Astrocyte (in vitro differentiated cells and primary cell): ENCODE data around the gene TSPAN33.

Experiments
- EZH2 ChIP-seq: IDR thresholded peaks from 2 replicates; pipeline ENCODE4 v1.6.1; 2012; ENCODE audit warnings: mild to moderate bottlenecking, low read length, inconsistent platforms; ENCODE audit not compliant: insufficient read depth
- TF ChIP-seq, protein P1 (sequence below): IDR thresholded peaks from 2 replicates; pipeline ENCODE4 v1.5.1; 2011; ENCODE audit warnings: low read depth, mild to moderate bottlenecking, inconsistent platforms, low read length, moderate library complexity; ENCODE audit not compliant: insufficient read depth

DNA sequence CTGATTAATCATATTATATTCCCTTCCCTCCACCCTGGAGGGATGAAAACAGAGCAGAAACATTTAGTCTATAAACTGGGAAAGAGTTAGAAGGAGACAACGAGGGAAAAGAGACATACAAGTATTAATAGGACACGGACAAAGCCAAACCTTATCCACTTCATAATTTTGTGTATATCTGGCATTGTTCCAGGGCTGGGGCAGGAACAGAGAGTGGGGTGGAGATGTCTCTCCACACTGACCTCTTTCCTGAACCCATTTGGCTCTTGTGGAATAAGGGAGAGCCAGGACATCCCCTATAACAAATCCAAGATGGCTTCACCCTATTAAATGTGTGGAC lies 43.7 kb upstream of the TSPAN33 start:
- TF ChIP-seq, protein P1, sequence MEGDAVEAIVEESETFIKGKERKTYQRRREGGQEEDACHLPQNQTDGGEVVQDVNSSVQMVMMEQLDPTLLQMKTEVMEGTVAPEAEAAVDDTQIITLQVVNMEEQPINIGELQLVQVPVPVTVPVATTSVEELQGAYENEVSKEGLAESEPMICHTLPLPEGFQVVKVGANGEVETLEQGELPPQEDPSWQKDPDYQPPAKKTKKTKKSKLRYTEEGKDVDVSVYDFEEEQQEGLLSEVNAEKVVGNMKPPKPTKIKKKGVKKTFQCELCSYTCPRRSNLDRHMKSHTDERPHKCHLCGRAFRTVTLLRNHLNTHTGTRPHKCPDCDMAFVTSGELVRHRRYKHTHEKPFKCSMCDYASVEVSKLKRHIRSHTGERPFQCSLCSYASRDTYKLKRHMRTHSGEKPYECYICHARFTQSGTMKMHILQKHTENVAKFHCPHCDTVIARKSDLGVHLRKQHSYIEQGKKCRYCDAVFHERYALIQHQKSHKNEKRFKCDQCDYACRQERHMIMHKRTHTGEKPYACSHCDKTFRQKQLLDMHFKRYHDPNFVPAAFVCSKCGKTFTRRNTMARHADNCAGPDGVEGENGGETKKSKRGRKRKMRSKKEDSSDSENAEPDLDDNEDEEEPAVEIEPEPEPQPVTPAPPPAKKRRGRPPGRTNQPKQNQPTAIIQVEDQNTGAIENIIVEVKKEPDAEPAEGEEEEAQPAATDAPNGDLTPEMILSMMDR: no peak
- no peak for TF ChIP-seq EZH2
